ENCODE measurements around the gene BRSK2. TPM values are rescaled to one million over a fixed set of nuclear protein-coding genes. Genes with fewer than 3 reads are reported as not detected.
"Not testable (repeated sequence)": the region's sequence is repeated elsewhere in the genome, so short reads cannot be mapped to it uniquely, and the experiment has no call there.

The BRSK2 gene
- total RNA-seq, 1 donor from 2014 or later = 0.75 TPM

GRCh38 chr11:1509626-1510255 is 120.0 kb downstream of the BRSK2 start:
- H3K27me3 ChIP-seq (ENCODE audit: control insufficient read depth, insufficient read depth, low read length) = no peaks in the 10 kb centered on the region
- no peak for TF ChIP-seq CTCF (IDR thresholded peaks at IDR 0.05; ENCODE audit: insufficient read depth, low read length, poor library complexity, severe bottlenecking)
- no peak for DNase-seq (ENCODE audit: low read depth)
- H3K36me3 ChIP-seq (ENCODE audit: control insufficient read depth, insufficient read depth, low read length) = no peaks in the 10 kb centered on the region
- no peak overlapping the region for H3K4me3 ChIP-seq (ENCODE audit: low read depth, low read length)

DNA sequence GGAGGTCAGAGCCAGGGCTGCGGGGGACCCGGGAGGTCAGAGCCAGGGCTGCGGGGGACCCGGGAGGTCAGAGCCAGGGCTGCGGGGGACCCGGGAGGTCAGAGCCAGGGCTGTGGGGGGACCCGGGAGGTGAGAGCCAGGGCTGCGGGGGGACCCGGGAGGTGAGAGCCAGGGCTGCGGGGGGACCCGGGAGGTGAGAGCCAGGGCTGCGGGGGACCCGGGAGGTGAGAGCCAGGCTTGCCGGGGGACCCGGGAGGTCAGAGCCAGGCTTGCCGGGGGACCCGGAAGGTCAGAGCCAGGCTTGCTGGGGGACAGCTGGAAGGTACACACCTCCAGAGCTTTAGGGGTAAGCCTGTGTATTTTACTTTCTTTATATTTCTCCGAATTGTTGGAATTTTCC is 120.6 kb downstream of the BRSK2 start:
- DNase-seq (ENCODE audit: low read depth); H3K27me3 ChIP-seq (ENCODE audit: control insufficient read depth, insufficient read depth, low read length); H3K4me3 ChIP-seq (ENCODE audit: low read depth, low read length); H3K36me3 ChIP-seq (ENCODE audit: control insufficient read depth, insufficient read depth, low read length): not testable (repeated sequence)

GRCh38 chr11:1510928-1511327 is 121.2 kb downstream of the BRSK2 start:
- no peaks in the 10 kb centered on the region for H3K36me3 ChIP-seq (ENCODE audit: control insufficient read depth, insufficient read depth, low read length)
- no peak for TF ChIP-seq CTCF (IDR thresholded peaks at IDR 0.05; ENCODE audit: insufficient read depth, low read length, poor library complexity, severe bottlenecking)
- H3K4me3 ChIP-seq (ENCODE audit: low read depth, low read length) = no peak overlapping the region
- DNase-seq (ENCODE audit: low read depth) = no peak
- H3K27me3 ChIP-seq (ENCODE audit: control insufficient read depth, insufficient read depth, low read length) = no peaks in the 10 kb centered on the region

GRCh38 chr11:1511937-1512496 is 122.3 kb downstream of the BRSK2 start:
- Histone ChIP-seq H3K4me3 (ENCODE audit: low read depth, low read length) (no peak overlapping the region), H3K36me3 (ENCODE audit: control insufficient read depth, insufficient read depth, low read length) (no peaks in the 10 kb centered on the region), H3K27me3 (ENCODE audit: control insufficient read depth, insufficient read depth, low read length) (no peaks in the 10 kb centered on the region)
- TF ChIP-seq CTCF (IDR thresholded peaks at IDR 0.05; ENCODE audit: insufficient read depth, low read length, poor library complexity, severe bottlenecking) = no peak
- DNase-seq (ENCODE audit: low read depth) = no peak

Other genes starting within 250 kb of the BRSK2 start
- gene MUC5AC, start 232.0 kb upstream of the BRSK2 start, total RNA-seq = not detected in 2 replicates
- gene MUC5B, start 166.9 kb upstream of the BRSK2 start, total RNA-seq = under 0.01 TPM in 1 of 2 replicates, not detected in the other
- gene TOLLIP, start 80.3 kb upstream of the BRSK2 start, total RNA-seq = 55.3 and 68.0 TPM in 2 replicates
- 18.1 and 32.0 TPM in 2 replicates for gene MOB2, start 96.8 kb downstream of the BRSK2 start, total RNA-seq
- 7.6 and 19.2 TPM in 2 replicates for gene DUSP8, start 182.3 kb downstream of the BRSK2 start, total RNA-seq
- not detected in 2 replicates for gene KRTAP5-1, start 195.3 kb downstream of the BRSK2 start, total RNA-seq
- not detected in 2 replicates for gene KRTAP5-2, start 208.4 kb downstream of the BRSK2 start, total RNA-seq
- not detected in 2 replicates for gene KRTAP5-3, start 218.5 kb downstream of the BRSK2 start, total RNA-seq
- gene KRTAP5-4, start 232.2 kb downstream of the BRSK2 start, total RNA-seq = not detected in 2 replicates
- gene KRTAP5-5, start 239.8 kb downstream of the BRSK2 start, total RNA-seq = not detected in 2 replicates